ENCODE data around the gene BPIFB6. TPM values are rescaled to one million over a fixed set of nuclear protein-coding genes. Genes with fewer than 3 reads are reported as not detected.

BPIFB6 gene
- total RNA-seq, 1 experiment from 2014 or later, result not detected

- Histone ChIP-seq H3K9me2 (replicated peaks; ENCODE audit: insufficient read depth, low read length) (no peaks in the 10 kb centered on the region), H3K4me2 (ENCODE audit: low read depth, low read length, poor library complexity, severe bottlenecking) (no peak overlapping the region), H2AFZ (ENCODE audit: low read length) (no peak overlapping the region), H3K27ac (ENCODE audit: low read length) (no peak overlapping the region), H3K36me3 (ENCODE audit: insufficient read depth, low read length) (no peaks in the 10 kb centered on the region), H3K4me3 (ENCODE audit: low read length) (no peak overlapping the region), H3K9ac (ENCODE audit: low read length) (no peak overlapping the region), H3K27me3 (ENCODE audit: low read length) (no peaks in the 10 kb centered on the region), H3K79me2 (ENCODE audit: low read length) (no peaks in the 10 kb centered on the region), H3K9me3 (ENCODE audit: low read length) (no peaks in the 10 kb centered on the region), H3K4me1 (ENCODE audit: low read length) (no peaks in the 10 kb centered on the region), H4K20me1 (ENCODE audit: insufficient read depth, low read depth, low read length) (no peaks in the 10 kb centered on the region)
- DNase-seq, result no peak
Observed at GRCh38 chr20:33023439-33024242, 7.8 kb upstream of the BPIFB6 start.

DNA sequence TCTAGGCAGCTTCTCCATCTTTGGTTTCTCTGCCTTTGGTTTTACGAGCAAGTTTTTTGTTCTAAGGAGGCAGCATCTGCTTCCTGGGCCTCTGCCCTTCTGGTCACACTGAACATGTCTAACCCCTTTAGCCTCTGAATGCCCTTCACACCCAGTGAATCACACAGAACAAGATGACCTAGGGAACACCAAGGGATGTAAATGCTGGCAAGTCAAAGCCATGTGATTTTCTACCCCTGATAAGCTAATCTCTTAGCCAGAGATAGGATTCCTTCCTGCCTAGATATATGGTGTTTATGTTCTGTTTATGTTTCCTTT is 7.2 kb upstream of the BPIFB6 start:
- Histone ChIP-seq H2AFZ (ENCODE audit: low read length) (no peak overlapping the region), H3K9me2 (replicated peaks; ENCODE audit: insufficient read depth, low read length) (no peaks in the 10 kb centered on the region), H3K4me2 (ENCODE audit: low read depth, low read length, poor library complexity, severe bottlenecking) (no peak overlapping the region), H3K79me2 (ENCODE audit: low read length) (no peaks in the 10 kb centered on the region), H4K20me1 (ENCODE audit: insufficient read depth, low read depth, low read length) (no peaks in the 10 kb centered on the region), H3K4me3 (ENCODE audit: low read length) (no peak overlapping the region), H3K36me3 (ENCODE audit: insufficient read depth, low read length) (no peaks in the 10 kb centered on the region), H3K4me1 (ENCODE audit: low read length) (no peaks in the 10 kb centered on the region), H3K9me3 (ENCODE audit: low read length) (no peaks in the 10 kb centered on the region), H3K27ac (ENCODE audit: low read length) (no peak overlapping the region), H3K27me3 (ENCODE audit: low read length) (no peaks in the 10 kb centered on the region), H3K9ac (ENCODE audit: low read length) (no peak overlapping the region)
- DNase-seq, result no peak

DNA sequence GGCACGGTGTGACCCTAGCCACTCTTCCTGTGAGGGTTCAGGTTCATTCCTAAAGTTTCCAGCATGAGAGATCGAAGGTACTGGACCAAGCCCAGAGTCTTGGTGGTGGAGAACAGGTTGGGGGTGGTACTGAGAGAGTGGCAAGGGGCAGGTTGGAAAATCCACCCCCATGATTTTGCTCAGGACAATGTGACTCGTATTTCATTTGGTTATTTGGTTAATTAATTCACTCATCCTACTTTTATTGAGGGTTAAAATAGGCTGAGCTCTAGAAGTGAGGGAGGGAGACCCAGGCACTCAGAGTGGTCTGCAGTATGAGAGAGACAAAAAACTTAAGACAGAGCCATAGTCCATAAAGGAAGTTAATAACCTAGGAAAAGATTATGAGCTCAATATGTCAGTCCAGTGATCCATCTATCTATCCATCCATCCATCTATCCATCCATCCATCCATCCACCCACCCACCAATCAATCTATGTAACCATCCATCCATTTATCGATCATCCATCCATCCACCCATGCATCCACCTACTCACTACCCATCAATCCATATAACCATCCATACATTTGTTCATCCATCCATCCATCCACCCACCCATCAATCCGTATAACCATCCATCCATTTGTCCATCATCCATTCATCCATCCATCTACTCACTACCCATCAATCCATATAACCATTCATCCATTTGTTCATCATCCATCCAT is 6.7 kb upstream of the BPIFB6 start:
- Histone ChIP-seq H4K20me1 (ENCODE audit: insufficient read depth, low read depth, low read length) (no peaks in the 10 kb centered on the region), H3K4me1 (ENCODE audit: low read length) (no peaks in the 10 kb centered on the region), H3K4me2 (ENCODE audit: low read depth, low read length, poor library complexity, severe bottlenecking) (no peak overlapping the region), H3K27ac (ENCODE audit: low read length) (no peak overlapping the region), H3K9me2 (replicated peaks; ENCODE audit: insufficient read depth, low read length) (no peaks in the 10 kb centered on the region), H3K4me3 (ENCODE audit: low read length) (no peak overlapping the region), H3K27me3 (ENCODE audit: low read length) (no peaks in the 10 kb centered on the region), H3K36me3 (ENCODE audit: insufficient read depth, low read length) (no peaks in the 10 kb centered on the region), H3K9ac (ENCODE audit: low read length) (no peak overlapping the region), H3K9me3 (ENCODE audit: low read length) (no peaks in the 10 kb centered on the region), H3K79me2 (ENCODE audit: low read length) (no peaks in the 10 kb centered on the region), H2AFZ (ENCODE audit: low read length) (no peak overlapping the region)
- no peak for DNase-seq

DNA sequence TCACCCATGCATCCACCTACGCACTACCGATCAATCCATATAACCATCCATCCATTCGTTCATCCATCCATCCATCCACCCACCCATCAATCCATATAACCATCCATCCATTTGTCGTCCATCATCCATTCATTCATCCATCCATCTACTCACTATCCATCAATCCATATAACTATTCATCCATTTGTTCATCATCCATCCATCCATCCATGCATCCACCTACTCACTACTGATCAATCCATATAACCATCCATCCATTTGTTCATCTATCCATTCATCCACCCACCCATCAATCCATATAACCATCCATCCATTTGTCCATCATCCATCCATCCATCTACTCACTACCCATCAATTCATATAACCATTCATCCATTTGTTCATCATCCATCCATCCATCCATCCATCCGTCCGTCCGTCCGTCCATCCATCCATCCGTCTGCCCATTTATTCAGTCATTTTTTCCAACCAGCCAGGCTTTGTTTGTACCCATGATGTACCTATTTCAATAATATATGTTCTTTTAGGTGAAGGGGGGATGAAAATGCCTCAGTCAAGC is 6.1 kb upstream of the BPIFB6 start:
- Histone ChIP-seq H4K20me1 (ENCODE audit: insufficient read depth, low read depth, low read length) (no peaks in the 10 kb centered on the region), H3K27me3 (ENCODE audit: low read length) (no peaks in the 10 kb centered on the region), H3K9me3 (ENCODE audit: low read length) (no peaks in the 10 kb centered on the region), H3K4me3 (ENCODE audit: low read length) (no peak overlapping the region), H3K79me2 (ENCODE audit: low read length) (no peaks in the 10 kb centered on the region), H3K27ac (ENCODE audit: low read length) (no peak overlapping the region), H3K36me3 (ENCODE audit: insufficient read depth, low read length) (no peaks in the 10 kb centered on the region), H3K9me2 (replicated peaks; ENCODE audit: insufficient read depth, low read length) (no peaks in the 10 kb centered on the region), H3K4me2 (ENCODE audit: low read depth, low read length, poor library complexity, severe bottlenecking) (no peak overlapping the region), H3K4me1 (ENCODE audit: low read length) (no peaks in the 10 kb centered on the region), H2AFZ (ENCODE audit: low read length) (no peak overlapping the region), H3K9ac (ENCODE audit: low read length) (no peak overlapping the region)
- DNase-seq, result no peak

DNA sequence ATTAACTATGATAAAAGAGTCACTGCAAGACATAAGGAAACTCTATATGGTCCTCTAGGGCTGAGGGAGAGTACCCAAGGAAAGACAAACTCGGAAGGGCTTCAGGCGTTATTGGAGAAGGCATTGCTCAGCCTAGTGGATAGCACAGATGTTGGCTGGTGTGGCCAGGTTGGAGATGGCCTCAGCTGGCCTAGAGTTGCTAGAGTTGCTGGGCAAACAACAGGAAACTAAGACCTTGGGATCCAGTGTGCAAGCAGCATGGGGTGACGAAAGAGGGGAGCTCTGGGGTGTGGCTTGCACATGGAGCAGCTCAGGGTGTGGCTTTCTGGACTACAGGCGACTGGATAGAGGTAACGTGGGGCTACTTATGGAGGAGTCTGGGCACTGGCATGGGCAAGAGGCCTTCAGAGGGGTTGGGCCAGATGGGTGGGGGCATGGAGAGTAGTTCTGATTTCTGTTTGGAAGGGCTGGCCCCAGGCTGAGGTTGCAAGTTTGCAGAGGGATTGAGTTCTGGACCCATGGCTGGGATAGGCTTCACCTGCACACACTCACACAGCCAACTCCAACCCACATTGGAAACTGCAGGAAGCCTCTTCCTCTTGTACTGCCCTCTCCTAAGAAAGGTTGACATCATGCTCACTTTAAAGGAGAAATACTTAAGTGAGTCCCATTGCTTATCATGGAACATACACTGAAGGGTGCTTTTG is 5.2 kb upstream of the BPIFB6 start:
- no peak for DNase-seq
- Histone ChIP-seq H3K9ac (ENCODE audit: low read length) (no peak overlapping the region), H3K9me2 (replicated peaks; ENCODE audit: insufficient read depth, low read length) (no peaks in the 10 kb centered on the region), H3K36me3 (ENCODE audit: insufficient read depth, low read length) (no peaks in the 10 kb centered on the region), H2AFZ (ENCODE audit: low read length) (no peak overlapping the region), H3K4me2 (ENCODE audit: low read depth, low read length, poor library complexity, severe bottlenecking) (no peak overlapping the region), H3K4me1 (ENCODE audit: low read length) (no peaks in the 10 kb centered on the region), H4K20me1 (ENCODE audit: insufficient read depth, low read depth, low read length) (no peaks in the 10 kb centered on the region), H3K27me3 (ENCODE audit: low read length) (no peaks in the 10 kb centered on the region), H3K79me2 (ENCODE audit: low read length) (no peaks in the 10 kb centered on the region), H3K9me3 (ENCODE audit: low read length) (no peaks in the 10 kb centered on the region), H3K27ac (ENCODE audit: low read length) (no peak overlapping the region), H3K4me3 (ENCODE audit: low read length) (no peak overlapping the region)

DNA sequence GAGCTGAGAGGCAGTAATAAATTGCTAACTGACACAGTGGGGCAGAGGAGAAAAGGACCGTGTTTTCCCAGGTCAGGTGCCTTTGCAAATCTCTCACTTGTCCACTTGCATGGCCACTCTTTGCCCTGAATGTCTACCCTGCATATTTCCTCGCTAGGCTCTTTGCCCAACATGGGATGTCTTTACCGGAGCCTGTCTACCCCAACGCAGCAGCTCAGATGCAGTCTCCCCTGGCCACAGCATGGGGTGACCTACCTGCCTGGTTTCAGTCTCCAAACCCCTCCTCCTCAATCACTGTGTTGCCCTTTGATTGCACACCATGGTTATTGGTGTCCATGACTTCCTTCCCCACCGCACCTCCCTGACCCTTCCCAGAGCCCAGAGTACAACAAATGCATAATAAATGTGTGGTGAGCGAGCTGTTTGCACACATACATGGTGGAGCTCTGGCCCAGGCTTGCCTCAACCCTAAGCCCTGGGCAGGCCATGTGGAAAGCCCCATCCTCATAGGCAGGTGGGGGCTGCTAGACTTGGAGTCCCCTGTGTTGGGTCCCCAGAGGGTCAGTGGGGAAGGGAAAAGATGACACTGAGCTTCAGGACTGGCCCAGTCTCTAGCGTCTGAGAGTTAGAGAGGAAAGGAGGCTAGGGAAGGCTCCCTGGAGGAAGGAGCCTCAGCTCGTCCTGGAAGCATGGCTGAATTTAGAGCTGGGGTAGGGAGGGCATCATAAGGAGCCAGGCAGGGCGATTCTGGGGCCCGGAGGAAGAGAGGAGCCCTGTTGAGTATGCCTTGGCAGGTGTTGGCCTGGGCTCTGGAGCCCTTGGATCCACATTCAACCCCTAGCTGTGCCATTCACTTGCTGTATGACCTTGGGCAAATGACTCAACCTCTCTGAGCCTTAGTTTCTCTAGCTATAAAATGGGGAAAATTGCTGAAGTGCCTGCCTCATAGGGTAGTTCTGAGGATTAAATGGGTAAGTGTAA is 4.4 kb upstream of the BPIFB6 start:
- H4K20me1 ChIP-seq (ENCODE audit: insufficient read depth, low read depth, low read length), result no peaks in the 10 kb centered on the region
- DNase-seq, result no peak
- H3K4me1 ChIP-seq (ENCODE audit: low read length), result no peaks in the 10 kb centered on the region
- H3K4me3 ChIP-seq (ENCODE audit: low read length), result no peak overlapping the region
- H2AFZ ChIP-seq (ENCODE audit: low read length), result no peak overlapping the region
- H3K4me2 ChIP-seq (ENCODE audit: low read depth, low read length, poor library complexity, severe bottlenecking), result no peak overlapping the region
- no peak overlapping the region for H3K9ac ChIP-seq (ENCODE audit: low read length)
- no peaks in the 10 kb centered on the region for H3K79me2 ChIP-seq (ENCODE audit: low read length)
- H3K9me2 ChIP-seq (replicated peaks; ENCODE audit: insufficient read depth, low read length), result no peaks in the 10 kb centered on the region
- no peak overlapping the region for H3K27ac ChIP-seq (ENCODE audit: low read length)
- H3K9me3 ChIP-seq (ENCODE audit: low read length), result no peaks in the 10 kb centered on the region
- no peaks in the 10 kb centered on the region for H3K36me3 ChIP-seq (ENCODE audit: insufficient read depth, low read length)
- H3K27me3 ChIP-seq (ENCODE audit: low read length), result no peaks in the 10 kb centered on the region

DNA sequence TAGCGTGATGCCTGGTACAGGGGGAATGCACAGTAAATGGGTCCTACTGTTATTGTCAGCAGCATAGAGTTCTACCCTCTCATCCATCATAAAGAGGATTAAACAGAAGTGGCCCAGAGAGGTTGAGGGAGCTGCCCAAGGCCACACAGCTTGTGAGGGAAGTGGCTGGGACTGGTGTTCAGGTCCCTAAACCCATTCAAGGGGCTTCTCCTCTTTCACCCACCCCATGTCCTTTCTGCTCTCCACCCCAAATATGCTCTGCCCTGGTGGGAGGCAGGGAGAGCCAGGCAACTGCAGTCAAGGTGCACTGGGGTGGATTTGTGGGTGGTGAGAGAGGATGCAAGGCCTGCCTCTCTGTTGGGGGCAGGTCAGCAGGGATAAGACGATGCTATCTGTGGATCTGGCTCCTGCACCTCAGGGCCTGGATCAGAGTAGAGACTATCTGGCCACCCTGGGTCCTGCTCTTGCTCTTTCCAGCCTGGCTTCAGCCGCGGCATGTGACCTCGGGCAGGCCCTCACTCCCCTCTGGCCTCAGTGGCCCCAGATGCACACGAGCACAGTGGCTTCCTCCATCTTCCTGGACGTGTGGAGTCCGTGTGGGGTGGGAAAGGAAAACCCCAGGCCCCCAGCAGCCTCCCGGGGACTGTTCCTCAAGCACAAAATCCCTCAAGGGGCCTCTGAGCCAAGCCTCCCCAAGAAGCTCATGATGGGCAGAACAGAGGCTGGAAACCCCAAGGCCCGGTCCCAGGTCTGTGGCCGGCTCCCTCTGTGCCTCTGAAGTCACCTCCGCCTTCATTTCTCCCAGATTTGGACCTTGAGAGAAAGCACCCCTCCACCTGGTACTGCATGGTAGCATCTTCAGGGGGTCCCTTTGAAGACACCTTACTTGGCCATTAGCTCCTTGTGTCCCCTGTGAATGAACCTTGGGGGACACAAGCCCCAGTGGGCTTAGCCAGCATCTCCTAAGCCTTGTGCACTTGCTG is 3.4 kb upstream of the BPIFB6 start:
- Histone ChIP-seq H4K20me1 (ENCODE audit: insufficient read depth, low read depth, low read length) (no peaks in the 10 kb centered on the region), H3K4me2 (ENCODE audit: low read depth, low read length, poor library complexity, severe bottlenecking) (no peak overlapping the region), H3K9ac (ENCODE audit: low read length) (no peak overlapping the region), H3K9me3 (ENCODE audit: low read length) (no peaks in the 10 kb centered on the region), H3K4me1 (ENCODE audit: low read length) (no peaks in the 10 kb centered on the region), H3K36me3 (ENCODE audit: insufficient read depth, low read length) (no peaks in the 10 kb centered on the region), H3K27ac (ENCODE audit: low read length) (no peak overlapping the region), H3K9me2 (replicated peaks; ENCODE audit: insufficient read depth, low read length) (no peaks in the 10 kb centered on the region), H3K27me3 (ENCODE audit: low read length) (no peaks in the 10 kb centered on the region), H3K79me2 (ENCODE audit: low read length) (no peaks in the 10 kb centered on the region), H3K4me3 (ENCODE audit: low read length) (no peak overlapping the region), H2AFZ (ENCODE audit: low read length) (no peak overlapping the region)
- no peak for DNase-seq

All from Karpas-422 (cell line).